Measurements from ENCODE around the gene CDH13.

CDH13 gene

GRCh38 chr16:82709987-82710386 is 83.2 kb downstream of the CDH13 start:
- H3K36me3 ChIP-seq: no peaks in the 10 kb centered on the region
- H3K27me3 ChIP-seq (ENCODE audit: insufficient read depth, low read depth, severe bottlenecking): no peaks in the 10 kb centered on the region

GRCh38 chr16:82713778-82714177 is 87.0 kb downstream of the CDH13 start:
- Histone ChIP-seq H3K9me3 (ENCODE audit: severe bottlenecking) (no peaks in the 10 kb centered on the region), H3K36me3 (no peaks in the 10 kb centered on the region), H3K27me3 (ENCODE audit: insufficient read depth, low read depth, severe bottlenecking) (no peaks in the 10 kb centered on the region), H3K4me3 (ENCODE audit: low read depth, low read length) (no peak overlapping the region), H3K27ac (no peak overlapping the region)
- no peak for DNase-seq
- TF ChIP-seq, protein P1, sequence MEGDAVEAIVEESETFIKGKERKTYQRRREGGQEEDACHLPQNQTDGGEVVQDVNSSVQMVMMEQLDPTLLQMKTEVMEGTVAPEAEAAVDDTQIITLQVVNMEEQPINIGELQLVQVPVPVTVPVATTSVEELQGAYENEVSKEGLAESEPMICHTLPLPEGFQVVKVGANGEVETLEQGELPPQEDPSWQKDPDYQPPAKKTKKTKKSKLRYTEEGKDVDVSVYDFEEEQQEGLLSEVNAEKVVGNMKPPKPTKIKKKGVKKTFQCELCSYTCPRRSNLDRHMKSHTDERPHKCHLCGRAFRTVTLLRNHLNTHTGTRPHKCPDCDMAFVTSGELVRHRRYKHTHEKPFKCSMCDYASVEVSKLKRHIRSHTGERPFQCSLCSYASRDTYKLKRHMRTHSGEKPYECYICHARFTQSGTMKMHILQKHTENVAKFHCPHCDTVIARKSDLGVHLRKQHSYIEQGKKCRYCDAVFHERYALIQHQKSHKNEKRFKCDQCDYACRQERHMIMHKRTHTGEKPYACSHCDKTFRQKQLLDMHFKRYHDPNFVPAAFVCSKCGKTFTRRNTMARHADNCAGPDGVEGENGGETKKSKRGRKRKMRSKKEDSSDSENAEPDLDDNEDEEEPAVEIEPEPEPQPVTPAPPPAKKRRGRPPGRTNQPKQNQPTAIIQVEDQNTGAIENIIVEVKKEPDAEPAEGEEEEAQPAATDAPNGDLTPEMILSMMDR (IDR thresholded peaks at IDR 0.05; ENCODE audit: low read depth, low read length): no peak

More at GRCh38 chr16:82709987-82710386, 83.2 kb downstream of the CDH13 start:
- H3K27ac ChIP-seq: no peak overlapping the region
- H3K4me3 ChIP-seq (ENCODE audit: low read depth, low read length): no peak overlapping the region
- no peaks in the 10 kb centered on the region for H3K9me3 ChIP-seq (ENCODE audit: severe bottlenecking)
- DNase-seq: no peak
- TF ChIP-seq, protein P1 (IDR thresholded peaks at IDR 0.05; ENCODE audit: low read depth, low read length): no peak

- Histone ChIP-seq H3K27me3 (ENCODE audit: insufficient read depth, low read depth, severe bottlenecking) (no peaks in the 10 kb centered on the region), H3K27ac (no peak overlapping the region), H3K4me3 (ENCODE audit: low read depth, low read length) (no peak overlapping the region), H3K9me3 (ENCODE audit: severe bottlenecking) (no peaks in the 10 kb centered on the region), H3K36me3 (no peaks in the 10 kb centered on the region)
- DNase-seq: no peak
- TF ChIP-seq, protein P1 (IDR thresholded peaks at IDR 0.05; ENCODE audit: low read depth, low read length): no peak
These were observed 88.4 kb downstream of the CDH13 start for GRCh38 chr16:82715160-82715559.

DNA sequence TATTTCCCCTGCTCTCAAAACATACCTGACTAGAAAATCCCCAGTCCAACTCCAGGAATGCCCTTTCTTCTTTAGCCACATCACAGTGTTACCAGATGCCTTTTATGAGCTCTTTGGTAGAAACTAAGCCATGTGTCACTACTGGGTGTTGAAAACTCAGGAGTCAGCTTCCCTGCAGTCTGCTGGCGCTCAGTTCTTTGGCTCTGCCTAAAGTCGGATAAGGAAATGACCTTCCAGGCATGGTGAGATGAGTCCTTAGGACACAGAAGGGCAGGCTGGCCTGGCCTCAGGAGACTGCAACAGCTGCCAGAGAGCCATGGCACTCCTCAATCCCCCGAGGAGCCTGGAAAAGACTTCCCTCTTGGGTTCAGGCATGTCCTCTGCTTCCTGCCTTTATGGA is 89.1 kb downstream of the CDH13 start:
- H3K4me3 ChIP-seq (ENCODE audit: low read depth, low read length): no peak overlapping the region
- no peak for DNase-seq
- TF ChIP-seq, protein P1 (IDR thresholded peaks at IDR 0.05; ENCODE audit: low read depth, low read length): no peak
- H3K27ac ChIP-seq: no peak overlapping the region
- no peaks in the 10 kb centered on the region for H3K27me3 ChIP-seq (ENCODE audit: insufficient read depth, low read depth, severe bottlenecking)
- no peaks in the 10 kb centered on the region for H3K9me3 ChIP-seq (ENCODE audit: severe bottlenecking)
- H3K36me3 ChIP-seq: no peaks in the 10 kb centered on the region

GRCh38 chr16:82716361-82716855 is 89.6 kb downstream of the CDH13 start:
- H3K4me3 ChIP-seq (ENCODE audit: low read depth, low read length): no peak overlapping the region
- H3K27ac ChIP-seq: no peak overlapping the region
- no peaks in the 10 kb centered on the region for H3K36me3 ChIP-seq
- H3K9me3 ChIP-seq (ENCODE audit: severe bottlenecking): no peaks in the 10 kb centered on the region
- no peak for DNase-seq
- TF ChIP-seq, protein P1 (IDR thresholded peaks at IDR 0.05; ENCODE audit: low read depth, low read length): no peak
- H3K27me3 ChIP-seq (ENCODE audit: insufficient read depth, low read depth, severe bottlenecking): no peaks in the 10 kb centered on the region

DNA sequence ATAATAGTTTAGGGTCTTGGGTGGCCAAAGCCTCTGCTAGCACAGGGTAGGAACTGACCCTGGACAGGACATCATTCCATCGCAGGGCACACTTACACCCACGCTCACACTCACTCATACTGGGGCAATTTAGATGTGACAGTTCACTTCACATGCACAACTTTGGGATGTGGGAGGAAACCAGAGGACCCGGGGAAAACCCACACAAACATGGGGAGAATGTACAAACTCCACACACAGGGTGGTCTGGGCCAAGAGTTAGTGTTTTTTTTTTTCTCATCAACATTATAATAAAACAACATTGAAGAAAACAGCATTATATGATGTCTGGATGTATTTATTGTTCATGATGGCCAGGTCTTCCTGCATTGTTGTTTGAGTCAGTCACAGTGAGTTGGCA is 93.6 kb downstream of the CDH13 start:
- no peak overlapping the region for H3K4me3 ChIP-seq (ENCODE audit: low read depth, low read length)
- no peaks in the 10 kb centered on the region for H3K27me3 ChIP-seq (ENCODE audit: insufficient read depth, low read depth, severe bottlenecking)
- DNase-seq: no peak
- TF ChIP-seq, protein P1 (IDR thresholded peaks at IDR 0.05; ENCODE audit: low read depth, low read length): no peak
- H3K36me3 ChIP-seq: no peaks in the 10 kb centered on the region
- H3K9me3 ChIP-seq (ENCODE audit: severe bottlenecking): no peaks in the 10 kb centered on the region
- no peak overlapping the region for H3K27ac ChIP-seq
